Measurements from ENCODE around the gene ANKH. TPM values are rescaled to one million over a fixed set of nuclear protein-coding genes. Genes with fewer than 3 reads are reported as not detected.

Gene ANKH
- total and polyA plus RNA-seq, 10 donors, result 9.0 to 87.3 (median 46.7) TPM

DNA sequence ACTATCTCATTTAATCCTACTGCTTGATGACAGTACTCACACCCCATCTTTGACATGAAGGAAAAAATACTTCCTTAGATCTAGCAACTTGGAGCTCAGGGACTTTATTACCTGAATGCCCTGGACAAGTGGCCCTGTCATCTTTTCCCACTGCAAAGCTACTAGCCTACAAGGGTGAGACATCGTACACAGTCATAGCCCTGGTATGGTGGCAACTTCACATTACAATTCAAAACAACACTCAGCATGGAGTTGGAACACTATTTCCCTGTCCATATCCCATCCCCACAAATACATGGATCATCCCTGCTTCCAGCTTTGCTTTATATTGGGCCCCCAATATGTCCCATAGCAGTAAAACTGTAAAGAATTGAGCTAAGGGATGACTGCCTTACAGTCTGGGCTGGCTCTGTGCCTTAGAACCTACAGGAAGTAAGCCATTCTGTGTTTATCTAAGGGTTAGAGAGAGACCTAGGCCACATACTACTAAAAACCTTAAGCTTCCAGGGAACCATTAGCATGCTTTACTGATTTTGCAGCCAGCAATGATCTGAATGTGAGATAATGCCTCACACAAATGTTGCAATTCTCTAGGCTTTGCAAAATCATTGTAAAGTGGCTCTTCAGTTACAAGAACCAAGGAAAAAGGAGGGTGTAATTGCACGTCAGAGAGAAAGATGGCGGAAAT is 151.2 kb downstream of the ANKH start:
- no peaks in the 10 kb centered on the region for H3K27me3 ChIP-seq (replicated peaks in 1 of 7)
- no peak overlapping the region for H3K4me3 ChIP-seq
- H3K9me3 ChIP-seq, result no peaks in the 10 kb centered on the region
- H3K27ac ChIP-seq, result no peak overlapping the region
- WGBS, 5 donors, result 84 to 95% (median 87%) methylated on average over 3 of the region's 3 CpGs
- peaks cover 0 to 37% (median 9%) of the 10 kb centered on the region in 6 donors for H3K36me3 ChIP-seq
- peaks cover 0 to 6% (median 0%) of the 10 kb centered on the region in 6 donors for H3K4me1 ChIP-seq
- no peak for DNase-seq
- intact Hi-C loops (cut with DNase I; ENCODE audit: low total_unique reads), result loop anchor here (5.0 to 10.0 kb wide), 2 partner anchors 154 to 282 kb away; partner anchors contain the start of gene ANKH
- TF ChIP-seq POLR2A (IDR thresholded peaks at IDR 0.05), result no peak
- TF ChIP-seq, protein P1, sequence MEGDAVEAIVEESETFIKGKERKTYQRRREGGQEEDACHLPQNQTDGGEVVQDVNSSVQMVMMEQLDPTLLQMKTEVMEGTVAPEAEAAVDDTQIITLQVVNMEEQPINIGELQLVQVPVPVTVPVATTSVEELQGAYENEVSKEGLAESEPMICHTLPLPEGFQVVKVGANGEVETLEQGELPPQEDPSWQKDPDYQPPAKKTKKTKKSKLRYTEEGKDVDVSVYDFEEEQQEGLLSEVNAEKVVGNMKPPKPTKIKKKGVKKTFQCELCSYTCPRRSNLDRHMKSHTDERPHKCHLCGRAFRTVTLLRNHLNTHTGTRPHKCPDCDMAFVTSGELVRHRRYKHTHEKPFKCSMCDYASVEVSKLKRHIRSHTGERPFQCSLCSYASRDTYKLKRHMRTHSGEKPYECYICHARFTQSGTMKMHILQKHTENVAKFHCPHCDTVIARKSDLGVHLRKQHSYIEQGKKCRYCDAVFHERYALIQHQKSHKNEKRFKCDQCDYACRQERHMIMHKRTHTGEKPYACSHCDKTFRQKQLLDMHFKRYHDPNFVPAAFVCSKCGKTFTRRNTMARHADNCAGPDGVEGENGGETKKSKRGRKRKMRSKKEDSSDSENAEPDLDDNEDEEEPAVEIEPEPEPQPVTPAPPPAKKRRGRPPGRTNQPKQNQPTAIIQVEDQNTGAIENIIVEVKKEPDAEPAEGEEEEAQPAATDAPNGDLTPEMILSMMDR (IDR thresholded peaks at IDR 0.05 in 8 of 11, conservative IDR thresholded peaks at IDR 0.05 in 3 of 11), result no peak
- TF ChIP-seq POLR2AphosphoS5 (IDR thresholded peaks at IDR 0.05), result no peak

DNA sequence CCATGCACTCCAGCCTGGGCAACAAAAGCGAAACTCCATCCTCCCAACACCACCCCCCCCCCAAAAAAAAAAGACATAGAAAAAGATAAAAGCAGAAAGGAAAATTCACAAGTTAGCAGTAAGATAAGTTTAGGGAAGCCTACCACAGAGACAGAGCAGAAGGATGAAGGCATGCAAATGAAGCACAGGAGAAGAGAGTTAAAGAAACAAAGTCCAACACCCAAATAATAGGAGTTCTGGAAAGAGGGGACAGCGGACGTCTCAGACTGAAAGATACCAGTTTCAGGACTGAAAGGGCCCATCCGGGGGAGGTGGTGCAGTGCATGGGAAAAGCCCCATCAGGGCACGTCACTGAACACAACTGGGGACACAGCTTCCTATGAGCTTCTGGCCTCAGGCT is 152.8 kb downstream of the ANKH start:
- intact Hi-C loops (cut with DNase I; ENCODE audit: low total_unique reads), result no loop called here
- WGBS, 5 donors, result 79 to 92% (median 91%) methylated on average over 5 of the region's 5 CpGs
- no peak overlapping the region for H3K27ac ChIP-seq

DNA sequence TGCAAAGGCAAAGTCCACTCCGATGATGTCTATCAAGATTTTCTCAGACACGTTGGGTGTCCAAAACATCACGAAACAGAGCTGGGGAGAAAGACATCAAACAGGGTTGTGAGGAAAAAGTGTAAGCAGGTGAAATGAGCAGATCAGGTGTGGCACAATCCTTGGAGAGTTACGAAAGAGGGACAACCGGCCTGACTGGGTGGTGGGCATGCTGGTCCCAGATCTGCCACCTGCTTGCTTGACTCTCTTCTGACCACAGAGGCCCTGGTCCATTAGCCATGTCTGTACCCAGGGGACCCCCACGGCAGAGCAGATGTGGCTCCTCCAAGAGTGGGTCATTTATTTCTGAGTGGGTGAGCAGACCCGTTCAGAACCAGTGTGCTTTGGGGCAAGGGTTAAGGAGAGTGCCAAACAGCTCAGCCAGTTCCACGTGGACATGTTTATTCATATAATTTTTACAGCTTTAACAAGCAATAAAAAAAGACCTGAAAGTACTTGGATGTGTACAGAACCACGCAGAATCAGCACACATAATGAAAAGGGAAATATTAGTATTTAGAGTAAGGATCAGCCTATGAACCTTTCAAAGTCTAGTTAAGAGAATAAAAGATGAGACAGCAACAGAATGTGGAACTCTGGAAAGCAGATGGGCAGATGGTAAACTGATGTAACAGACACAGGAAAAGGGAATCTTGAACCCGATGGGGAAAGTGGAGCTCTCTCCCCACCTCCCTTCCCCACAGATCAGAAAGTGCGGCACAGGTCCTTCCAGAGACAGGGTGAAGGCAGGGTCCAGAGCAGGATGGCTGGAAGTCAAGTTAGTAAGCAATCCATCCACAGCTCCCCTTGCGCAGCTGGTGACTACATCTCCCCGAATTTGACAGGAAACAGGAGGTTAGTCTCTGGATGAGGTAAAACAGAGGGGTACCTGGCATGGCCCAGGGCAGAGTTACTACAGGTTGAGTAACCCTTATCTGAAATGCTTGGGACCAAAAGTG is 154.5 kb downstream of the ANKH start:
- intact Hi-C loops (cut with DNase I; ENCODE audit: low total_unique reads), result no loop called here
- Histone ChIP-seq H3K4me1 (no peaks in the 10 kb centered on the region), H3K9me3 (no peaks in the 10 kb centered on the region), H3K27ac (no peak overlapping the region), H3K4me3 (no peak overlapping the region), H3K27me3 (replicated peaks in 1 of 7) (no peaks in the 10 kb centered on the region), H3K36me3 (peaks cover 0 to 61% (median 40%) of the 10 kb centered on the region in 6 donors)
- TF ChIP-seq POLR2AphosphoS5 (IDR thresholded peaks at IDR 0.05), result no peak
- TF ChIP-seq, protein P1 (IDR thresholded peaks at IDR 0.05 in 8 of 11, conservative IDR thresholded peaks at IDR 0.05 in 3 of 11), result no peak
- TF ChIP-seq POLR2A (IDR thresholded peaks at IDR 0.05), result no peak
- no peak for DNase-seq
- 82 to 87% (median 86%) methylated on average over 13 of the region's 13 CpGs for WGBS, 5 donors

More for the DNA sequence above, 152.8 kb downstream of the ANKH start:
- peaks cover 0 to 44% (median 23%) of the 10 kb centered on the region in 6 donors for H3K36me3 ChIP-seq
- H3K27me3 ChIP-seq (replicated peaks in 1 of 7), result no peaks in the 10 kb centered on the region
- no peak for TF ChIP-seq POLR2AphosphoS5 (IDR thresholded peaks at IDR 0.05)
- no peak for DNase-seq
- H3K4me3 ChIP-seq, result no peak overlapping the region
- H3K9me3 ChIP-seq, result no peaks in the 10 kb centered on the region
- no peaks in the 10 kb centered on the region for H3K4me1 ChIP-seq

DNA sequence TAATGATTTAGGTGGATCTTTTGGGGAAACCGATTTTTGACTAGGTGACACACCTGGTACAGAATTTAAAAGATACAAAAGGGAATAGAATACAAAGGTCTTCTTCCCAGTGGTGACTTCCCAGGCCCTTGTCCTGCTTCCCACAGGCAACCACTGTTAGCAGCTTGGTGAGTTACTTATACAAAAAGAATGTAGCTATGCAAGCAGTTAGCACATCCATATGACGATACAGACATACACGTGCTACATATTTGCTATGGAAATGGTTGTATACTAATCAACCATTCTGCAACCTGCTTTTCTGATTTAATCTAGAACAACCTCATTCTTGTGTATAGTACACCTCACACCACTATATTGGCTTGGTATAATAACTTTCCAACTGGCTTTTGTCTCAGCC is 156.1 kb downstream of the ANKH start:
- H3K27ac ChIP-seq, result no peak overlapping the region
- peaks cover 0 to 77% (median 55%) of the 10 kb centered on the region in 6 donors for H3K36me3 ChIP-seq
- H3K9me3 ChIP-seq, result no peaks in the 10 kb centered on the region
- DNase-seq, result no peak
- intact Hi-C loops (cut with DNase I; ENCODE audit: low total_unique reads), result no loop called here
- H3K4me1 ChIP-seq, result no peaks in the 10 kb centered on the region
- no peak overlapping the region for H3K4me3 ChIP-seq
- H3K27me3 ChIP-seq (replicated peaks in 1 of 7), result no peaks in the 10 kb centered on the region
- 95 to 99% (median 97%) methylated on average over 3 of the region's 3 CpGs for WGBS, 5 donors
- TF ChIP-seq POLR2A (IDR thresholded peaks at IDR 0.05), result no peak
- no peak for TF ChIP-seq POLR2AphosphoS5 (IDR thresholded peaks at IDR 0.05)
- TF ChIP-seq, protein P1 (IDR thresholded peaks at IDR 0.05 in 8 of 11, conservative IDR thresholded peaks at IDR 0.05 in 3 of 11), result no peak
